Stimulated activated CD4-positive, alpha-beta T cell treated with anti-CD3 and anti-CD28 coated beads, TNF-alpha, amount 100 ng/mL, for 1 hour (primary cell): ENCODE data around the gene ZNF487.
A peak's percentile ranks its signal among the peaks of the same experiment; 100 is the strongest.
"Not testable (repeated sequence)": the region's sequence is repeated elsewhere in the genome, so short reads cannot be mapped to it uniquely, and the experiment has no call there.

Experiments
- DNase-seq, 3 donors: peaks; one replicate each; pipeline ENCODE4 v3.0.0-alpha.2; 2020; ENCODE audit warnings: low read depth in 3 of 3, low spot score in 1 of 3

The ZNF487 gene

DNA sequence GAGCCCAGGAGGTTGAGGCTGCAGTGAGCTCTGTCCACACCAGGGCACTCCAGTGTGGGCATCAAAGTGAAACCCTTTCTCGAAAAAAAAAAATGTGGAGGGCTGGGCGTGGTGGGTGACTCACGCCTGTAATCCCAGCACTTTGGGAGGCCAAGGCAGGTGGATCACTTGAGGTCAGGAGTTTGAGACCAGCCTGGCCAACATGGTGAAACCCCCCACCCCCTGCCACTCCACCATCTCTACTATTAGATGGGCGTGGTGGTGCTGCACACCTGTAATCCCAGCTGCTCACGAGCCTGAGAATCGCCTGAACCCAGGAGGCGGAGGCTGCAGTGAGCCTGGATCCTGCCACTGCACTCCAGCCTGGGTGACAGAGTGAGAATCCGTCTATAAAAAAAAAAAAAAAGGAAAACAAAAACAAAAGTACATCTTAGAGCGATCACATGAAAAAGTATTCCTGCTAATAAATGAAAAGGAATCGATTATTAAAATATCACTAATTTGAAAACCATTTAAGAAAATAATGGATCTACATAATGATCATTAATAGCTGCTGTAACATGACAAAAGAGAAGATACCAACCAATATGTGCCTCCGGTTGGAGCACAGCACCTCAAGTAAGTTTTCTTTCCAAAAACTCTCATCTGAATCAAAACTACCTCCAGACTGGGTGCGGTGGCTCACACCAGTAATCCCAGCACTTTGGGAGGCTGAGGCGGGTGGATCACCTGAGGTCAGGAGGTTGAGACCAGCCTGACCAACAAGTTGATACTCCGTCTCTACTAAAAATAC lies 32.8 kb upstream of the ZNF487 start:
- DNase-seq, result no peak

DNA sequence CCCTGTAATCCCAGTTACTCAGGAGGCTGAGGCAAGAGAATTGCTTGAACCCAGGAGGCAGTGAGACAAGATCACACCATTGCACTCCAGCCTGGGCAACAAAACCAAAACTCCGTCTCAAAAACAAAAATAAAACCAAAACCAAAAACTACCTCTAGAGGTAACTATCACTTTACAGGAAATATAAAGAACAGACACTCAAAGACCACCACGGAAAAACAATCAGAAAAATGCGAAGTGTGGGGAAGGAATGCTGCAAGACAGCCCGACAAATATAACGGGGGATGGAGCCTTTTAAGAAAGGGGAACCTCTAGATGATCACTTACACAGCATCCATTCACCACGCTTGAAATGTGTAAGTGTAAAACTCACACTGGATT lies 32.2 kb upstream of the ZNF487 start:
- no peak for DNase-seq

DNA sequence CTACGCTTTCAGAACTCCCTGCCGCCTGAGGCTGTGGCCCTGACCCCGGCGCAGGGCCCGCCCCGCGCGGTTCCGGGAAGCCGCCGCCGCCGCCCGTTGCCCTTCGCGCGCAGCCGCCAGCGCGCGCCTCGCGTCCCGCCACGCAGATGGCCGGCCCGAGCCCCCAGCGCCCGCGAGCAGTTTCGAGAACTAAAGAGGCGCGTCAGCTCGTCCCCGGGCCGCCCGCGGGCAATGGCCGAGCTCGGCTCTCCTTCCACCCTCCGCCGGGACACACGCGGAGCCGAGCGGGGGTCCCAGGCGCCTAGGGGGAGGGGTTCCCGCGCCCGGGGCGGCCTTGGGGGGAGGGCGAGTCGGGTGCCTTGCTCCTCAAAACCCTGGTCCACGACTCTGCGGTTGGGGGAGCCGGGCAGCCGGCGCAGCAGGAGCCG lies 29.7 kb upstream of the ZNF487 start:
- peak in 1 of 3 donors; percentile 43 for DNase-seq

DNA sequence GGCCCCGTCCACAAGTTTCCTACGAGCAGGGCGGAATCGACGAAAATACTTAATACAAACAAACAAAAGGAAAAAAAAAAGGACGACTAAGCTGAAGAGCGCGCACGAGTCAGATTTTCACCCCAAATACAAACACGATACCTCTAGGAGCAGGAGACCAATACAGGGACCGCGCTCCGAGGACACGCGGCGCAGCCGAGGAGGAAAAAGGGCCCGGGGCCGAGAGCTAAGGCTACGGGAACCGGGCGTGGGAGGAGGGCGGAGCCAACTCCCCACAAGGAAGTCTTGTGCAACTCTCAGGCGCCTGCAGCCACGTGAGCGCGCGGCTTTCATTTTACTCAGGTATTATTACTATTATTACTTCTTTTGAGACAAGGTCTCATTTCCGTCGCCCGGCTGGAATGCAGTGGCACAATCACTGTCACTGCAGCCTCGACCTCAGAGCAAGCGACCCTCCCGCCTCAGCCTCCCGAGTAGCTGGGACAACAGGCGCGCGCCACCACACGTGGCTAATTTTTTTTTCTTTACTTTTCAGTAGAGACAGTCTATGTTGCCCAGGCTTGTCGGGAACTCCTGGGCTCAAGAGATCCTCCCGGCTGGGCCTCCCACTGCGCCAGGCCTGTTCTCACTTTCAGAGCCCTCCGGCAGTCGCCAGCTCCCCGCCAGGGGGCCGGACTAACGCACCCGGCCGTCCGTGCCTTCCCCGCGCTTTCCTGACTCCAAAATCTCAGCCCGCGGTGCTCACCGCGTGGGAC lies 29.2 kb upstream of the ZNF487 start:
- peak in 2 of 3 donors; percentile 55 to 85 for DNase-seq

DNA sequence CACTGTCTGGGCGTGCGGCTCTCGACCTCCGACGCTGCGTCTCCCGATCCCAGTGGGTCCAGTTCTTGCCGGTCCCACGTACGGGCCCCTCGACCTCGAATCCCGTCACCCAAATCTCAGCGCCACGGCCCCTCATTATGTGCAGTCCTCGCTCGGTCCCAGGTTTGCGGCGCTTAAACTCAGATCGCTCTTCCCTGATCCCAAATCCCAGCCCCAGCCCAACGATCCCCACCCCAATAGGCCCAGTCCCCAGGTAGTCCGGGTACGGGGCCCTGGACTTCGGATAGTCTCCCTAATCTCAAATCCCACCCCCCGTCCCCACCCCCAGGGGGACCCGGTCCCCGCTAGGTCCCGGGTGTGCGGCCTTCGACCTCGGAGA lies 28.6 kb upstream of the ZNF487 start:
- DNase-seq, result no peak

DNA sequence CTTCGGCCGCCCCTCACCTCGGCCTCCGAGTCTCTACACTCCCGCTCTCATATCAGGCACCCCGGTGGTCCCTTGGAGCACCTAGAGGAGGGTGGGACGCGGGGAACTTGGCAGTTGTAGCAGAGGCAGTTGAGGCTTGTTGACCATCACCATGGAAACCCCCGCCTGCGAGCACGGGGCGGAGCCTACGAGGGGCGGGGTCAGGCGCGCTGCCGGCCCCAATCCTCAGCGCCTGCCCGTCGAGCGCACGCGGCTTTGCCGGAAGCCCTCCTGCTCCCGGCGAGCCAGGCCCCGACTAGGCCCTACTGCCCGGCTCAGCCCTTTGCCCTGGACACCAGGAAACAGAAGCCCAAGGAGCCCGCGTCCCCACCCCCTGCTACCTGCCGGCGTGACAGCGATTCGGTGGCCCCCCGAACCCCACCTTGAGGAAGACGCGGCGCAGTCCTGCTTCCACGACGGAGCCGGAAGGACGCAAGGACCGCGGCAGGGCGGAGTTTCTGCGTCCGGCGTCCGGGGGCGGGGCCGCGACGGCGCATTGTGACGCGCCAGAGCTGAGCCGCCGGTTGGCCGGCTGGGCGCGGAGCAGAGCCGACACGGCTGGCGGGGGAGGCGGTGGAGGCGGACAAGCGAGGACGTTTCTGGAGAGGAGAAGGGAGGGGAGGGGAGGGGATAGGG lies 28.1 kb upstream of the ZNF487 start, which contains the start of gene HNRNPF:
Gene HNRNPF, minus strand, starts transcription at position 477 of the 675 bp plus-strand sequence. CDS start 21,302 bp downstream, outside the sequence.
- DNase-seq, result peak; percentile 79 to 93 (median 88)

DNA sequence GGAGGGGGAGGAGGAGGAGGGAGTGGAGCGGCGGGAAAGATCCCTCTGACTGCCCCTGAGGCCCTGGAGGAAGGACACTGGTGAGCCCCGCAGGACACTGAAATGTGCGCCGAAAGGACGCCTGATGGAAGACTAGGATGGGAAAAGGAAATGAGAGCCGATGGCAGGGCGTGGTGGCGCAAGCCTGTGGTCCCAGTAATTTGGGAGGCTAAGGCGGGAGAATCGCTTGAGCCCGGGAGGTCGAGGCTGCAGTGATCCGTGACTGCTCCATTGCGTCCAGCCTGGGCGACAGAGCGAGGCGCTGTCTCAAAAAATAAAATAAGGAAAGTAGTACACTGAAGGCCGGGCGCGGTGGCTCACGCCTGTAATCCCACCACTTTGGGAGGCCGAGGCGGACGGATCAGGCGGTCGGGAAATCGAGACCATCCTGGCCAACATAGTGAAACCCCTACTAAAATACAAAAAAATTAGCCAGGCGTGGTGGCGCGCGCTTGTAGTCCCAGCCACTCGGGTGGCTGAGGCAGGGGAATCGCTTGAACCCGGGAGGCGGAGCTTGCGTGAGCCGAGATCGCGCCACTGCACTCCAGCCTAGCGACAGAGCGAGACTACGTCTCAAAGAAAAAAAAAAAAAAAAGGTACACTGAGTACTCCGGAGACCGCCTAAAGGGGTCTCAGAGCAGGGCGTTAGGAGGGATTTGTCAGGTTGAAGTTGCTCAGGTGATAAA lies 27.4 kb upstream of the ZNF487 start:
- peak in 2 of 3 donors; percentile 27 to 48 for DNase-seq

DNA sequence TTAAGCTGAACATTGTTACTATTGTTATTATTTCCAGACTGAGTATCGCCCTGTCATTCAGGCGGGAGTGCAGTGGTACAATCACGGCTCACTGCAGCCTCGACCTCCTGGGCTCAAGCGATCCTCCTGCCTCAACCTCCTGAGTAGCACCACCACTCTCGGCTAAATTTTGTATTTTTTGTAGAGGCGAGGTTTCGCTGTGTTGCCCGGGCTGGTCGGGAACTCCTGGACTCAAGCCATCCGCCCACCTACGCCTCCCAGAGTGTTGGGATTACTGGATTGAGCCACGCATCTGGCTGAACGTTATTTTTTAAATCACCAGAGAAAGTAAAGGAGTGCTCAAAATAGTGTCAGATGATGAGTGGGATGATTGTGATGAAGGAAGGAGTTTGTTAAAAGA lies 26.6 kb upstream of the ZNF487 start:
- DNase-seq, result no peak

- no peak for DNase-seq
These were observed 25.4 kb upstream of the ZNF487 start for GRCh38 chr10:43411536-43411935.

- DNase-seq, result no peak
These were observed 21.4 kb upstream of the ZNF487 start for GRCh38 chr10:43415544-43415943.

DNA sequence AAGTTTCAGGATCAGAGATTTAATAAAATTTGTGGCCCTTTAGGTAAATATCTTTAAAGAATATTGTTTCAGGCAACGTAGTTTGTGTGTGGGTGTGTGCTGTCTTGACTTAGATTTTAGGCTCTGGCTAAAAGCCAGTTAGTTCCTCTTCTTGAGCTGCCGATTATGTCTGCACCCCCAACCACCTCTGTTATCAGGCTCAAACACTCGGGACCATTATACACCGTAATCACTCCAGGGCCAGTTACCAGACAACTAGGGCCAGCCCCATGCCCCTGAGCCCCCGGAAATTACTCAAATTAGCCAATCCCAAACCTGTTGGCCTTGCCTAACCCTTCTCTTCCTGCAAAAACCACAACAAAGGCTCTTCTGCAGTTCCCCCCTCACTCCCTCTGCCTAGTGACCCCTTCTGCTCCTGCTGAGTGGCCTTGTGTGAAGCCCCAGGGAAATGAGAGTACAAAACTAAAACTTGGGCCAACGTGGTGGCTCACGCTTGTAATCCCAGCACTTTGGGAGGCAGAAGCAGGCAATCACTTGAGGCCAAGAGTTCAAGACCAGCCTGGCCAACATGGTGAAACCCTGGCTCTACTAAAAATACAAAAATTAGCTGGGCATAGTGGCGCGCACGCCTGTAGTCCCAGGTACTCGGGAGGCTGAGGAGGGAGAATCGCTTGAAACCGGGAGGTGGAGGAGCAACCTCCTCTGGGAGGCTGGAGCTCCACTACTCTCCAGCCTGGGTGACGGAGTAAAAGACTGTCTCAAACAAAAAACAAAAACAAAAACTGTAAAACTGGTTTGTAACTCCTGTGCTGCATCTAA lies 18.8 kb upstream of the ZNF487 start:
- no peak for DNase-seq

DNA sequence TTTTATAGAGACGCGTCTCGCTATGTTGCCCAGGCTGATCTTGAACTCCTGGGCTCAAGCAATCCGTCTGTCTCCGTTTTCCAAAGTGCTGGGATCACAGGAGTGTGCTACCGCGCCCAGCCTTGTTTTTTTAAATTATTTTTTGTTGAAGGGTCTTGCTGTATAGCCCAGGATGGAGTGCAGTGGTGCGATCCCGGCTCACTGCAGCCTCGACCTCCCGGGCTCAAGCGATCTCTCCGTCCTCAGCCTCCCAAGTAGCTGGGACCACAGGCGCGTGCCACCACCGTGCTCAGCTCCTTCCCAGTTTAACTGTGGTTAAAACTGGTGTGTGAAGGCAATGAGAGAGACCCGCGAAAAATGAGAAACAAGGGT lies 16.9 kb upstream of the ZNF487 start:
- no peak for DNase-seq

DNA sequence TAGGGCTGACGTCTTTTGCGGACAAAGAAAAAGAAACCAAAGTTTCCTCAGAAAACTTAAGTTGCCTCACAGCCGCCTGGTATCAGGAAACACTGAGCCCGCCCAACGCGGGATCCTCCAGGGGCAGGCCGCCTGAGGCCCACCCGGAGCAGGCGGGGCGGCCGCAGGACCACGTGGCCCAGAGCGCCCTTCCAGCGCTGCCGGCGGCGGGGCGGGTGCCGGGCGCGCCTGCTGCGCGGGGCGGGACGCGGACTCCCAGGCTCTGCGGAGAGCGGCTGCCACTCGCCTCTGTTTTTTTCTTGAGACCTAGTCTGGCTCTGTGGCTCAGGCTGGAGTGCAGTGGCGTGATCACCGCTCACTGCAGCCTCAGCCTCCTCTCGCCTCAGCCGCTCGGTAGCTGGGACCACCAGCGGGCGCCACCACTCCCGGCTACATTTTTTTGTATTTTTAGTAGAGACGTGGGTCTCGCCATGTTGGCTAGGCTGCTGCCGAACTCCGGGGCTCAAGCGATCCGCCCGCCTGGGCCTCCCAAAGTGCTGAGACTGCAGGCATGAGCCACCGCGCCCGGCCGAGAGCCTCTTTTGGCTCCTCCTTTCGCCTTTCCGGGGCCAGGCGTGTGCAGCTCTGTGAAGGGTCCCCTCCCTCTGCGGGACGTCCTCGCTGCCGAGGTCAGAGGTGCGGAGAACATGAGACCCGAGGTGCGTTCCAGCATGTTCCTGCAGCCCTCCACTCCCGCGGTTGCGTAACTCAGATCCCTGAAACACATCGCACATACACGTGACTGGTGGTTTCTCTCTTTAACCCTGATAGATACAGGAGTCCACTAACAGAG lies 16.3 kb upstream of the ZNF487 start:
- peak in 2 of 3 donors; percentile 39 to 63 for DNase-seq

DNA sequence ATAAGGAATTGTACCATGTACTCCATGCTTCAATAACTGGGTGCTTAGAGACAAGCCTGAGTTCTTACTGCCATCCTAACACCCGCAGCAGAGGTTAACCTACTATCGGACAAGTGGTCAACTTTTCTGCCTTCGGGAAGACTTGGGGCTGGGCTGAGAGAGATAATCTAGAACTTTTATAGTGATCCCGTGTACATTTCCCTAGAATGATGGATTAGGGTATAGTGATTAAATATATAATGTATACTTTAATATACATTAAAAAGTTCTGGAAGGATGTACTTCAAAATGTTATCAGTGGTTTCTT lies 15.8 kb upstream of the ZNF487 start:
- no peak for DNase-seq

- no peak for DNase-seq
These were observed 15.4 kb upstream of the ZNF487 start for GRCh38 chr10:43421519-43421918.

DNA sequence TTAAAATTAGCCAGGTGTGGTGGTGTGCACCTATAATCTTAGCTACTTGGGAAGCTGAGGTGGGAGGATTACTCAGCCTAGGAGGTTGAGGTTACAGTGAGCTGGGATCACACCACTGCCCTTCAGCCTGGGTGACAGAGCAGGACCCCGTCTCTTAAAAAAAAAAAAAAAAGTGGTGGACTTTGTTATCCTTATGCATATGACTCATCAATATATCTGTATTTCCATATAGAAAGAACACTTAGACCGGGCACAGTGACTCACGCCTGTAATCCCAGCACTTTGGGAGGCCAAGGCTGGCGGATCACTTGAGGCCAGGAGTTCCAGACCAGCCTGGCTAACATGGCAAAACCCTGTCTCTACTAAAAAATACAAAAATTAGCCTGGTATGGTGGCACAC lies 15.0 kb upstream of the ZNF487 start:
- DNase-seq, result not testable (repeated sequence)

DNA sequence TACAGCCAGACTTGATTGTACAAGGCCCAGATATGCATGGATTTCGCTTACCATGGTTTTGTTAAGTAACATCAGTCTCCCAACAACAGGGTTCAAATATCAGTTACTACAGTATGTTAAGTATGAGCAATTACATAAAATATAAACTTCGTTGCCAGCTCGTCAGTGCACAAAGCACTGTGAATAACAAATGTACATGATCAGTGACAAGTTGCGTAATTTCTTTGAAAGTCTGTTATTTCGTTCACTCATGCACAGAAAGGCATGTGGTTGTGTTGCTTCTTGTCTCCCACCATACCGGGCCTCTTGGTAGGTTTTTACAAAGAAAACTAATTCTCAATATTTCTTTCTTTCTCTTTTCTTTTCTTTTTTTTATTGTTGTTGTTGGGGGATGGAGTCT lies 12.5 kb upstream of the ZNF487 start:
- no peak for DNase-seq

GRCh38 chr10:43426476-43426875 lies 10.4 kb upstream of the ZNF487 start:
- DNase-seq, result not testable (repeated sequence)

- peak in 1 of 3 donors; percentile 21 for DNase-seq
These were observed 9.6 kb upstream of the ZNF487 start for GRCh38 chr10:43427166-43427825.
